Mesendoderm (in vitro differentiated cells): ENCODE data around the gene TSPAN15.

Source experiments
- DNase-seq: peaks from one replicate; pipeline ENCODE4 v3.0.0; 2013
- H2AK5ac ChIP-seq: 2 replicates; pipeline ENCODE4 v1.6.1; 2013; ENCODE audit warnings: low read length, inconsistent platforms
- H2BK120ac ChIP-seq: 2 replicates; pipeline ENCODE4 v1.6.1; 2013; ENCODE audit warnings: low read depth, mild to moderate bottlenecking, low read length, moderate library complexity, mixed read lengths
- H2BK15ac ChIP-seq: replicated peaks from 2 replicates; pipeline ENCODE4 v1.6.1; 2013; ENCODE audit warnings: low read depth, mild to moderate bottlenecking, moderate library complexity
- H2BK5ac ChIP-seq: 2 replicates; pipeline ENCODE4 v1.6.1; 2013; ENCODE audit warnings: low read length, inconsistent platforms
- H3K18ac ChIP-seq: 2 replicates; pipeline ENCODE4 v1.6.1; 2013; ENCODE audit warnings: mild to moderate bottlenecking, low read length, mixed read lengths
- H3K23ac ChIP-seq: one replicate; pipeline ENCODE4 v1.6.1; 2013; ENCODE audit warnings: low read length
- H3K27ac ChIP-seq: 2 replicates; pipeline ENCODE4 v1.5.1; 2013; ENCODE audit warnings: low read depth, mild to moderate bottlenecking, inconsistent platforms, low read length, moderate library complexity
- H3K27me3 ChIP-seq: 2 replicates; pipeline ENCODE4 v1.6.1; 2013; ENCODE audit warnings: low read length, control low read depth, mild to moderate bottlenecking, inconsistent platforms; ENCODE audit not compliant: insufficient read depth, poor library complexity
- H3K36me3 ChIP-seq: 2 replicates; pipeline ENCODE4 v1.6.1; 2013; ENCODE audit warnings: low read length, inconsistent platforms; ENCODE audit not compliant: control insufficient read depth, insufficient read depth
- H3K4ac ChIP-seq: one replicate; pipeline ENCODE4 v1.6.1; 2013; ENCODE audit warnings: low read depth, mild to moderate bottlenecking, low read length, moderate library complexity
- H3K4me1 ChIP-seq: 2 replicates; pipeline ENCODE4 v1.6.1; 2013; ENCODE audit warnings: low read depth, low read length, inconsistent platforms; ENCODE audit not compliant: control insufficient read depth
- H3K4me2 ChIP-seq: 2 replicates; pipeline ENCODE4 v1.6.1; 2013; ENCODE audit warnings: low read length
- H3K4me3 ChIP-seq: 2 replicates; pipeline ENCODE4 v1.5.1; 2013; ENCODE audit warnings: mild to moderate bottlenecking, low read length
- H3K56ac ChIP-seq: one replicate; pipeline ENCODE4 v1.6.1; 2013; ENCODE audit warnings: low read length
- H3K79me1 ChIP-seq: 2 replicates; pipeline ENCODE4 v1.6.1; 2013; ENCODE audit warnings: low read length, inconsistent platforms
- H3K79me2 ChIP-seq: 2 replicates; pipeline ENCODE4 v1.6.1; 2013; ENCODE audit warnings: mild to moderate bottlenecking, low read length; ENCODE audit not compliant: control insufficient read depth, insufficient read depth
- H3K9ac ChIP-seq: 2 replicates; pipeline ENCODE4 v1.6.1; 2013; ENCODE audit warnings: low read length, inconsistent platforms
- H4K5ac ChIP-seq: one replicate; pipeline ENCODE4 v1.6.1; 2013; ENCODE audit warnings: low read length
- H4K8ac ChIP-seq: one replicate; pipeline ENCODE4 v1.6.1; 2013; ENCODE audit warnings: low read depth, mild to moderate bottlenecking, control low read depth, low read length, moderate library complexity
- WGBS: extraction: QIAGEN DNeasy Blood & Tissue Kit; methylation state at CpG from one replicate; pipeline ENCODE4 v1.1.7; 2013; ENCODE audit warnings: low lambda C conversion rate, missing lambda C conversion rate; ENCODE audit not compliant: insufficient coverage; ENCODE audit errors: extremely low coverage; 5-methylcytosine and 5-hydroxymethylcytosine counted together

TSPAN15 gene

DNA sequence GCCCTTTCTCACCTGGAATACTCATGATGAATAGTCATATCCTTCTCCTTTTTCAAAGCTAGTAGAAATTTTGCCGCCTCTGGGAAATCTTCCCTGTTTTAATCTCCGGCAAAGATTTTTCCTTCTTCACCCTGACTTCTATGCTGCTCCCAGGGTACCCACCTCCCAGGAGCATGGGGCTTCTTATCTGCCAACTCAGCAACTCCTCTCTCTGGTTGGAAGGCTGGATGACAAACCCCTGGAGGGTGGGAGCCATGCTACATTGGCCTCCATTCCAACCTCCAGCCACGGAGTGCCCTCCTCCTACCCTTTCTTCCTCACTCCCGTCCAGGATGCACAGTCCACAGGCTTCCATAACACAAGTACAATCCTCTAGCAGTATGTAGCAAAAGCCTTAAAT is 102.1 kb downstream of the TSPAN15 start:
- H3K79me1 ChIP-seq = no peaks in the 10 kb centered on the region
- H3K4ac ChIP-seq = no peak overlapping the region
- no peaks in the 10 kb centered on the region for H3K27me3 ChIP-seq
- no peak overlapping the region for H3K27ac ChIP-seq
- no peak overlapping the region for H3K23ac ChIP-seq
- no peaks in the 10 kb centered on the region for H3K79me2 ChIP-seq
- no peak overlapping the region for H4K8ac ChIP-seq
- WGBS = no CpG with 5 or more reads among the region's 4 CpGs
- no peak for DNase-seq
- no peak overlapping the region for H3K18ac ChIP-seq
- no peaks in the 10 kb centered on the region for H3K4me1 ChIP-seq
- no peak overlapping the region for H2BK120ac ChIP-seq
- no peak overlapping the region for H3K9ac ChIP-seq
- H2BK5ac ChIP-seq = no peak overlapping the region
- H3K56ac ChIP-seq = no peak overlapping the region
- H3K4me2 ChIP-seq = no peak overlapping the region
- no peaks in the 10 kb centered on the region for H3K36me3 ChIP-seq
- H2BK15ac ChIP-seq = no peak overlapping the region
- no peak overlapping the region for H3K4me3 ChIP-seq
- no peak overlapping the region for H4K5ac ChIP-seq
- no peak overlapping the region for H2AK5ac ChIP-seq

DNA sequence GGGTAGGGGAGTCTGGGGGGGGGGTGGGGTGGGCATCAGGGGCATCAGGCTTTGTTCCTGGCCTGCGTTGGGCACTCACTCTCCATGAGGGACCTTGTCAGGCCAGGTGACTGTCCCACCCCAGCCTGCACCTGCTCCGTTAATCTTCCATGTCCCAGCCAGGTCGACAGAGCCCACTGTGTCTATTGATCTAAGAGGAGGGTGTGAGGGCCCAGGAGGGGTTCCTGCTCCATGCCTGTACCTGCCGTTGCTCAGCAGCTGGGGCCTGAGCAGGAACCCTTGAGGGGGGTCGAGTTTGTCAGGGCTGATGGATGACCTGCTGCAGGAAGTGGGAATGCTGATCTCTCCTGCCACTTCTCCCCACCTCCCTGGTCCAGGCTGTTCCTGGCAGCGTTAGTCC is 103.3 kb downstream of the TSPAN15 start:
- no CpG with 5 or more reads among the region's 6 CpGs for WGBS
- no peaks in the 10 kb centered on the region for H3K36me3 ChIP-seq

More for the DNA sequence above, 103.3 kb downstream of the TSPAN15 start:
- Histone ChIP-seq H3K79me1 (no peaks in the 10 kb centered on the region), H2BK15ac (no peak overlapping the region), H3K27me3 (no peaks in the 10 kb centered on the region), H2BK5ac (no peak overlapping the region), H3K4me3 (no peak overlapping the region), H3K79me2 (no peaks in the 10 kb centered on the region), H3K9ac (no peak overlapping the region), H2BK120ac (no peak overlapping the region), H3K4me2 (no peak overlapping the region), H2AK5ac (no peak overlapping the region), H3K56ac (no peak overlapping the region), H4K8ac (no peak overlapping the region), H4K5ac (no peak overlapping the region), H3K23ac (no peak overlapping the region), H3K18ac (no peak overlapping the region), H3K4ac (no peak overlapping the region), H3K4me1 (no peaks in the 10 kb centered on the region), H3K27ac (no peak overlapping the region)
- DNase-seq = no peak
